HepG2 (cell line): Measurements from ENCODE around the gene VPS50. TPM values are rescaled to one million over a fixed set of nuclear protein-coding genes. Genes with fewer than 3 reads are reported as not detected.
A peak's percentile ranks its signal among the peaks of the same experiment; 100 is the strongest.

ENCODE experiments used
- CREB1 ChIP-seq, 2 experiments: fragments of 450-650 bp in 1 of 2; IDR thresholded peaks; 2 replicates each; pipeline ENCODE4 v1.6.1; 2016 to 2017; ENCODE audit warnings: control low read depth in 1 of 2, mild to moderate bottlenecking in 1 of 2, missing compliant biosample characterization in 1 of 2, missing genetic modification characterization in 1 of 2
- ELF1 ChIP-seq: sonication (generic); formaldehyde crosslinking; IDR thresholded peaks from 2 replicates; pipeline ENCODE4 v1.4.0; 2020; ENCODE audit warnings: missing genetic modification reagents
- FOXK1 ChIP-seq: sonication (generic); formaldehyde crosslinking; IDR thresholded peaks from 2 replicates; pipeline ENCODE4 v1.4.0; 2020; ENCODE audit warnings: low read depth, missing genetic modification reagents, borderline replicate concordance
- HOXA9 ChIP-seq: sonication (generic); formaldehyde crosslinking; IDR thresholded peaks from 2 replicates; pipeline ENCODE4 v1.8.1; 2022; ENCODE audit warnings: missing genetic modification reagents, mild to moderate bottlenecking, moderate library complexity, borderline replicate concordance
- MAFF ChIP-seq: IDR thresholded peaks from 2 replicates; pipeline ENCODE4 v1.6.1; 2011; ENCODE audit warnings: low read depth, low read length, improper control_type of control experiment
- MXI1 ChIP-seq: IDR thresholded peaks from 3 replicates; pipeline ENCODE4 v1.6.1; 2012; ENCODE audit warnings: low read depth, low read length, inconsistent platforms, borderline replicate concordance
- RARA ChIP-seq: IDR thresholded peaks from 2 replicates; pipeline ENCODE4 v1.6.1; 2016; ENCODE audit warnings: missing genetic modification reagents, missing compliant biosample characterization
- SAFB2 ChIP-seq: sonication (generic); formaldehyde crosslinking; IDR thresholded peaks from 2 replicates; pipeline ENCODE4 v1.5.1; 2020; ENCODE audit warnings: missing genetic modification reagents, low read depth, mild to moderate bottlenecking, borderline replicate concordance
- SMARCE1 ChIP-seq: fragments of 450-650 bp; IDR thresholded peaks from 2 replicates; pipeline ENCODE4 v1.6.1; 2017; ENCODE audit warnings: borderline replicate concordance
- SP4 ChIP-seq: sonication (generic); formaldehyde crosslinking; IDR thresholded peaks from 2 replicates; pipeline ENCODE4 v1.8.1; 2023; ENCODE audit warnings: mild to moderate bottlenecking, missing genetic modification reagents
- SUZ12 ChIP-seq: fragments of 150-350 bp; IDR thresholded peaks from 2 replicates; pipeline ENCODE4 v1.6.1; 2014; ENCODE audit warnings: low read depth, low read length
- TOE1 ChIP-seq: sonication (generic); formaldehyde crosslinking; IDR thresholded peaks from 2 replicates; pipeline ENCODE4 v1.4.0; 2020; ENCODE audit warnings: mild to moderate bottlenecking, missing genetic modification reagents
- ZFP1 ChIP-seq: IDR thresholded peaks from 2 replicates; pipeline ENCODE4 v1.6.1; 2016
- ZMYM3 ChIP-seq: sonication (generic); formaldehyde crosslinking; IDR thresholded peaks from 2 replicates; pipeline ENCODE4 v1.5.1; 2020; ENCODE audit warnings: mild to moderate bottlenecking, missing genetic modification reagents
- ZNF383 ChIP-seq: sonication (generic); formaldehyde crosslinking; IDR thresholded peaks from 2 replicates; pipeline ENCODE4 v1.4.0; 2020; ENCODE audit warnings: missing genetic modification reagents, mild to moderate bottlenecking, borderline replicate concordance
- ZNF468 ChIP-seq: sonication (generic); formaldehyde crosslinking; IDR thresholded peaks from 2 replicates; pipeline ENCODE4 v1.8.0; 2022; ENCODE audit warnings: mild to moderate bottlenecking, moderate library complexity, missing genetic modification reagents
- ZNF570 ChIP-seq: sonication (generic); formaldehyde crosslinking; IDR thresholded peaks from 2 replicates; pipeline ENCODE4 v1.4.0; 2020; ENCODE audit warnings: mild to moderate bottlenecking, missing genetic modification reagents, borderline replicate concordance
- ZNF674 ChIP-seq: sonication (generic); formaldehyde crosslinking; IDR thresholded peaks from 2 replicates; pipeline ENCODE4 v1.5.0; 2020; ENCODE audit warnings: low read depth, mild to moderate bottlenecking, missing genetic modification reagents
- ZNF788 ChIP-seq: sonication (generic); formaldehyde crosslinking; IDR thresholded peaks from 2 replicates; pipeline ENCODE4 v1.5.0; 2020; ENCODE audit warnings: mild to moderate bottlenecking, missing genetic modification reagents, borderline replicate concordance
- polyA plus RNA-seq, 8 experiments: library from polyadenylated mRNA; depleted of rRNA in 3 of 8; stranded (reverse) in 7 of 8; unstranded in 1 of 8; fragments of >200 nt; fragmentation: Illumina TruSeq in 4 of 8; extraction: Trizol in 4 of 8; gene quantifications; 2 replicates each; pipeline versions ENCODE4 v1.2.1 to v1.2.3, GENCODE V29; 2011 to 2016; ENCODE audit warnings: low read depth in 4 of 8, missing spikeins in 1 of 8, mixed read lengths in 1 of 8; ENCODE audit not compliant: insufficient read depth in 1 of 8
- total RNA-seq, 5 experiments: library from RNA; depleted of rRNA; stranded (reverse); fragments of >200 nt; fragmentation: Illumina TruSeq; extraction: Trizol; gene quantifications; 2 replicates each; pipeline ENCODE4 v1.2.3, GENCODE V29; 2016; ENCODE audit warnings: low read depth in 1 of 5
- TF ChIP-seq, protein P1 (sequence below): IDR thresholded peaks from 2 replicates; pipeline ENCODE4 v1.6.1; 2016; ENCODE audit warnings: mild to moderate bottlenecking, missing biosample characterization, missing genetic modification reagents
- TF ChIP-seq, protein P2 (sequence below): sonication (generic); formaldehyde crosslinking; conservative IDR thresholded peaks from 2 replicates; pipeline ENCODE4 v1.4.0; 2020; ENCODE audit warnings: missing genetic modification reagents
- TF ChIP-seq, protein P3 (sequence below): IDR thresholded peaks from 2 replicates; pipeline ENCODE4 v1.6.1; 2018; ENCODE audit warnings: missing genetic modification reagents
- TF ChIP-seq, protein P4 (sequence below): sonication (generic); formaldehyde crosslinking; IDR thresholded peaks from 2 replicates; pipeline ENCODE4 v1.5.1; 2020; ENCODE audit warnings: mild to moderate bottlenecking, missing genetic modification reagents, moderate library complexity
- TF ChIP-seq, protein P5 (sequence below): sonication (generic); formaldehyde crosslinking; IDR thresholded peaks from 2 replicates; pipeline ENCODE4 v1.5.0; 2020; ENCODE audit warnings: mild to moderate bottlenecking, missing genetic modification reagents, moderate library complexity

The VPS50 gene
- total and polyA plus RNA-seq, 2 of the 13 experiments (the other 11 are each of a cell fraction or from before 2014, with no cell fraction given) = 10.3 to 20.4 TPM

DNA sequence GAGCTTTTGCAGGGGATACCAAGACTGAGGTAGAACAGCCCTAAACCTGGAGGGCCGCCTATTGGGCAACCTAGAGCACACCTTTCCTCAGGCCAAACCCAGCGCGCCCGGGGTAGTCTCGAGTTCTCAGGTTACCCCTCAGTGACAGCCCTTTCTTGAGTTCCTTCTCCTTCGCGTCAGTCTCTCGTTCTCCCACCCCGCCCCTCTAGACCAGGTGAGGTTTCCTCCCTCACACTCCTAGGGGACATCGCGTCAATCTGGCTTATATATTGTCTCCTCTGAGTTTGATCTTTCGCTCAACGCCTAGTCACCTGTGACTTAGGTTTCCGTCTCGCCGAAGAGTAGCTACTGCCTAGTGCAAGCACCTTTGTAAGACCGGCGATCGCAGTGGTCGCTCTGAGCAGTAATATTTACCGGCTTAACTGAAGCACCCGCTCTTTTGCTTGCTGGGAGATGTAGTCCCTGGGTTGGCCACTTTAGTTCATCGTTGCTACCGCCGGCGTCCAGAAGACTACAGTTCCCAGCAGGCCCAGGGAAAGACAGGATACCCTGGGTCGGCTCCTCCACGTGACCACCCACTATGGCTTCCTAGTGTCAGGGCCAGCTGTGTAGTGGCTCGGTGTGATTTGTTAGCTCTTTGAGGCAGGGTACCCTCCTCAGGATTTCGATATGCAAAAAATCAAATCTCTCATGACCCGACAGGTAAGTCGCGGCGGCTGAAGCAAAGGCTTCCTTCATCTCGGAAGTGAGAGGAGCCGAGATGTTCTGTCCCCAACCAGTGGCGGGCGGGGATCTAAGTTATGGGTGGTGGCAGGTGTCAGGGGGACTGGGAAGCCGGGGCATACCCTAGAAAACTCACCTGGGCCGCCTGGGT lies at the start of gene VPS50 (continued):
- TF ChIP-seq ZMYM3 (CRISPR knock-in tag) = no peak
- no peak for TF ChIP-seq ZNF570 (CRISPR knock-in tag)
- TF ChIP-seq ELF1 (CRISPR knock-in tag) = peak; percentile 81
- no peak for TF ChIP-seq ZNF468 (CRISPR knock-in tag)
- no peak for TF ChIP-seq TOE1 (CRISPR knock-in tag)
- peak; percentile 85; the same call in 1 of the 2 replicates for TF ChIP-seq ZNF788 (CRISPR knock-in tag)
- TF ChIP-seq SMARCE1 = no peak
- no peak for TF ChIP-seq ZNF674
- no peak for TF ChIP-seq RARA (CRISPR knock-in tag)
- peak; percentile 91; the same call in 1 of the 3 replicates for TF ChIP-seq MXI1
- TF ChIP-seq HOXA9 (CRISPR knock-in tag) = no peak
- no peak for TF ChIP-seq ZNF383 (CRISPR knock-in tag)
- TF ChIP-seq SP4 (CRISPR knock-in tag) = no peak; the same call in 1 of the 2 replicates
- TF ChIP-seq, protein P1, sequence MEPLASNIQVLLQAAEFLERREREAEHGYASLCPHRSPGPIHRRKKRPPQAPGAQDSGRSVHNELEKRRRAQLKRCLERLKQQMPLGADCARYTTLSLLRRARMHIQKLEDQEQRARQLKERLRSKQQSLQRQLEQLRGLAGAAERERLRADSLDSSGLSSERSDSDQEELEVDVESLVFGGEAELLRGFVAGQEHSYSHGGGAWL (CRISPR knock-in tag) = no peak
- TF ChIP-seq, protein P2, sequence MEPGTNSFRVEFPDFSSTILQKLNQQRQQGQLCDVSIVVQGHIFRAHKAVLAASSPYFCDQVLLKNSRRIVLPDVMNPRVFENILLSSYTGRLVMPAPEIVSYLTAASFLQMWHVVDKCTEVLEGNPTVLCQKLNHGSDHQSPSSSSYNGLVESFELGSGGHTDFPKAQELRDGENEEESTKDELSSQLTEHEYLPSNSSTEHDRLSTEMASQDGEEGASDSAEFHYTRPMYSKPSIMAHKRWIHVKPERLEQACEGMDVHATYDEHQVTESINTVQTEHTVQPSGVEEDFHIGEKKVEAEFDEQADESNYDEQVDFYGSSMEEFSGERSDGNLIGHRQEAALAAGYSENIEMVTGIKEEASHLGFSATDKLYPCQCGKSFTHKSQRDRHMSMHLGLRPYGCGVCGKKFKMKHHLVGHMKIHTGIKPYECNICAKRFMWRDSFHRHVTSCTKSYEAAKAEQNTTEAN (CRISPR knock-in tag) = no peak
- TF ChIP-seq, protein P3, sequence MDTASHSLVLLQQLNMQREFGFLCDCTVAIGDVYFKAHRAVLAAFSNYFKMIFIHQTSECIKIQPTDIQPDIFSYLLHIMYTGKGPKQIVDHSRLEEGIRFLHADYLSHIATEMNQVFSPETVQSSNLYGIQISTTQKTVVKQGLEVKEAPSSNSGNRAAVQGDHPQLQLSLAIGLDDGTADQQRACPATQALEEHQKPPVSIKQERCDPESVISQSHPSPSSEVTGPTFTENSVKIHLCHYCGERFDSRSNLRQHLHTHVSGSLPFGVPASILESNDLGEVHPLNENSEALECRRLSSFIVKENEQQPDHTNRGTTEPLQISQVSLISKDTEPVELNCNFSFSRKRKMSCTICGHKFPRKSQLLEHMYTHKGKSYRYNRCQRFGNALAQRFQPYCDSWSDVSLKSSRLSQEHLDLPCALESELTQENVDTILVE (CRISPR knock-in tag) = no peak
- peak; percentile 91; the same call in 1 of the 2 replicates for TF ChIP-seq FOXK1 (CRISPR knock-in tag)
- TF ChIP-seq, protein P4, sequence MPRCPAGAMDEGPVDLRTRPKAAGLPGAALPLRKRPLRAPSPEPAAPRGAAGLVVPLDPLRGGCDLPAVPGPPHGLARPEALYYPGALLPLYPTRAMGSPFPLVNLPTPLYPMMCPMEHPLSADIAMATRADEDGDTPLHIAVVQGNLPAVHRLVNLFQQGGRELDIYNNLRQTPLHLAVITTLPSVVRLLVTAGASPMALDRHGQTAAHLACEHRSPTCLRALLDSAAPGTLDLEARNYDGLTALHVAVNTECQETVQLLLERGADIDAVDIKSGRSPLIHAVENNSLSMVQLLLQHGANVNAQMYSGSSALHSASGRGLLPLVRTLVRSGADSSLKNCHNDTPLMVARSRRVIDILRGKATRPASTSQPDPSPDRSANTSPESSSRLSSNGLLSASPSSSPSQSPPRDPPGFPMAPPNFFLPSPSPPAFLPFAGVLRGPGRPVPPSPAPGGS (CRISPR knock-in tag) = no peak
- TF ChIP-seq MAFF = no peak
- TF ChIP-seq SUZ12 = peak; percentile 92
- TF ChIP-seq CREB1 (IDR thresholded peaks at IDR 0.05) = 0 out of 2 replicates have a peak, but pooled peaks have one; percentile 36
- peak; percentile 88 for TF ChIP-seq CREB1 (CRISPR knock-in tag; IDR thresholded peaks at IDR 0.05)
- TF ChIP-seq SAFB2 (CRISPR knock-in tag) = peak; percentile 27; the same call in 1 of the 2 replicates
- TF ChIP-seq, protein P5, sequence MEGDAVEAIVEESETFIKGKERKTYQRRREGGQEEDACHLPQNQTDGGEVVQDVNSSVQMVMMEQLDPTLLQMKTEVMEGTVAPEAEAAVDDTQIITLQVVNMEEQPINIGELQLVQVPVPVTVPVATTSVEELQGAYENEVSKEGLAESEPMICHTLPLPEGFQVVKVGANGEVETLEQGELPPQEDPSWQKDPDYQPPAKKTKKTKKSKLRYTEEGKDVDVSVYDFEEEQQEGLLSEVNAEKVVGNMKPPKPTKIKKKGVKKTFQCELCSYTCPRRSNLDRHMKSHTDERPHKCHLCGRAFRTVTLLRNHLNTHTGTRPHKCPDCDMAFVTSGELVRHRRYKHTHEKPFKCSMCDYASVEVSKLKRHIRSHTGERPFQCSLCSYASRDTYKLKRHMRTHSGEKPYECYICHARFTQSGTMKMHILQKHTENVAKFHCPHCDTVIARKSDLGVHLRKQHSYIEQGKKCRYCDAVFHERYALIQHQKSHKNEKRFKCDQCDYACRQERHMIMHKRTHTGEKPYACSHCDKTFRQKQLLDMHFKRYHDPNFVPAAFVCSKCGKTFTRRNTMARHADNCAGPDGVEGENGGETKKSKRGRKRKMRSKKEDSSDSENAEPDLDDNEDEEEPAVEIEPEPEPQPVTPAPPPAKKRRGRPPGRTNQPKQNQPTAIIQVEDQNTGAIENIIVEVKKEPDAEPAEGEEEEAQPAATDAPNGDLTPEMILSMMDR (CRISPR knock-in tag) = no peak
- TF ChIP-seq ZFP1 (CRISPR knock-in tag) = no peak
